OCI-LY7 (cell line): ENCODE results near the gene FBN2. TPM values are rescaled to one million over a fixed set of nuclear protein-coding genes. Genes with fewer than 3 reads are reported as not detected.

Experiments
- BruUV-seq: library from RNA; stranded (reverse); fragments of 400-500 nt; replicated peaks from 2 replicates; lab custom pipeline; 2021; lab: Mats Ljungman, UMichigan
- CTCF ChIA-PET: fragments of 300-600 bp; sonication (Branson Sonifier 250); formaldehyde crosslinking; loops from one replicate; lab custom pipeline; 2022; ENCODE audit warnings: antibody characterized with exemption; ENCODE audit not compliant: unreplicated experiment; lab: Charles Lee
- POLR2A ChIA-PET: fragments of 300-600 bp; sonication (Branson Sonifier 250); formaldehyde crosslinking; loops from one replicate; lab custom pipeline; 2022; ENCODE audit warnings: antibody characterized with exemption; lab: Charles Lee
- DNase-seq: peaks from one replicate; pipeline ENCODE4 v3.0.0-alpha.2; 2015; ENCODE audit warnings: low spot score
- H2AFZ ChIP-seq: fragments of 200-600 bp; sonication (generic), shearing (Covaris generic); 2 replicates; pipeline ENCODE4 v1.6.1; 2014; ENCODE audit warnings: mild to moderate bottlenecking, antibody characterized with exemption, low read length, moderate library complexity
- H3K27ac ChIP-seq: fragments of 200-600 bp; sonication (generic); 2 replicates; pipeline ENCODE4 v1.5.1; 2014; ENCODE audit warnings: mixed run types, low read depth, mild to moderate bottlenecking, moderate library complexity, low read length, inconsistent platforms; ENCODE audit not compliant: poor library complexity, severe bottlenecking
- H3K36me3 ChIP-seq: fragments of 200-600 bp; sonication (generic); 2 replicates; pipeline ENCODE4 v1.6.1; 2014; ENCODE audit warnings: mild to moderate bottlenecking, antibody characterized with exemption, low read length, moderate library complexity, mixed read lengths; ENCODE audit not compliant: insufficient read depth
- H3K4me1 ChIP-seq: fragments of 200-600 bp; sonication (generic); 2 replicates; pipeline ENCODE4 v1.5.1; 2014; ENCODE audit warnings: mild to moderate bottlenecking, low read length; ENCODE audit not compliant: insufficient read depth, poor library complexity, severe bottlenecking
- H3K4me2 ChIP-seq: fragments of 200-600 bp; sonication (generic); 2 replicates; pipeline ENCODE4 v1.6.1; 2014; ENCODE audit warnings: mild to moderate bottlenecking, low read length
- H3K4me3 ChIP-seq: fragments of 200-600 bp; sonication (generic); 2 replicates; pipeline ENCODE4 v1.5.1; 2014; ENCODE audit warnings: mild to moderate bottlenecking, low read depth, low read length; ENCODE audit not compliant: poor library complexity, severe bottlenecking
- H3K79me2 ChIP-seq: fragments of 200-600 bp; sonication (generic); 2 replicates; pipeline ENCODE4 v1.6.1; 2016; ENCODE audit warnings: low read depth, mild to moderate bottlenecking, low read length, moderate library complexity, mixed read lengths; ENCODE audit not compliant: insufficient read depth
- H3K9me2 ChIP-seq: fragments of 200-600 bp; sonication (generic); 2 replicates; pipeline ENCODE4 v1.6.1; 2016; ENCODE audit warnings: mild to moderate bottlenecking, low read length, mixed read lengths; ENCODE audit not compliant: insufficient read depth
- H3K9me3 ChIP-seq: fragments of 200-600 bp; sonication (generic); 2 replicates; pipeline ENCODE4 v1.6.1; 2014; ENCODE audit warnings: mild to moderate bottlenecking, mixed run types, low read length, mixed read lengths
- H4K20me1 ChIP-seq: fragments of 200-600 bp; sonication (generic); 2 replicates; pipeline ENCODE4 v1.6.1; 2014; ENCODE audit warnings: mild to moderate bottlenecking, antibody characterized with exemption, low read length, moderate library complexity, mixed read lengths; ENCODE audit not compliant: insufficient read depth
- CTCF ChIP-seq: fragments of 200-600 bp; sonication (generic); conservative IDR thresholded peaks from 2 replicates; pipeline ENCODE4 v1.5.1; 2014; ENCODE audit warnings: mild to moderate bottlenecking, antibody characterized with exemption, low read length, moderate library complexity, mixed read lengths
- EZH2phosphoT487 ChIP-seq: fragments of 200-600 bp; sonication (generic); IDR thresholded peaks from 2 replicates; pipeline ENCODE4 v1.6.1; 2018; ENCODE audit warnings: low read depth, borderline replicate concordance, mild to moderate bottlenecking, mixed run types, antibody characterized with exemption, low read length, moderate library complexity, mixed read lengths
- intact Hi-C: fragments of 100-400 bp; cut with micrococcal nuclease; formaldehyde crosslinking; loops from one replicate; pipeline ENCODE4 v1.10.0; 2022; ENCODE audit not compliant: unreplicated experiment
- total RNA-seq, 2 experiments: library from RNA; depleted of rRNA in 1 of 2; stranded (reverse); fragments of >200 nt in 1 of 2; shearing (Covaris generic) in 1 of 2; gene quantifications; 2 replicates each; pipeline ENCODE4 v1.2.3, GENCODE V29; 2014 to 2022

The FBN2 gene
- total RNA-seq, 2 experiments from 2014 or later: not detected

DNA sequence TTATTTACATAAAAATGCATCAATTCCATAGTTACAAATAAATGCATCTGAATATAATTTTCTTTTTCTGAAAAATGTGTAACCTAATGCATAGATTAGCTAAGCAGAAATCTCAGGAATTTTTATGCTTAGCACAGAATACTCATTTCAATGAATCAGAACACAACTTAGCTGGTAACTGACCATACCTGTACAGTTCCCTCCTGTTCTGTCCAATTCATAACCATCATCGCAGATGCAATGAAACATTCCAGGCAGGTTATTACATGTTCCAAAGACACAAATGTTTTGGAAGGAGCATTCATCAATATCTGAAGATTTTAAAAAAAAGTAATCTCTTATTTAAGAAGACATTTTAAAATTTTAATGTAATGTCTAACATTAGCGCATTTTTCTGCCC, 219.4 kb downstream of the FBN2 start:
- H3K4me2 ChIP-seq: no peak overlapping the region
- no peak overlapping the region for H3K4me3 ChIP-seq
- POLR2A ChIA-PET: no interaction called here
- no peak overlapping the region for H3K27ac ChIP-seq
- no peaks in the 10 kb centered on the region for H3K9me3 ChIP-seq
- no peak for DNase-seq
- intact Hi-C loops: no loop called here
- no TSS peak for BruUV-seq
- no peak for TF ChIP-seq EZH2phosphoT487
- TF ChIP-seq CTCF: no peak
- no peaks in the 10 kb centered on the region for H3K79me2 ChIP-seq
- H3K36me3 ChIP-seq: no peaks in the 10 kb centered on the region
- no peaks in the 10 kb centered on the region for H4K20me1 ChIP-seq
- CTCF ChIA-PET: no interaction called here
- no peaks in the 10 kb centered on the region for H3K4me1 ChIP-seq
- H3K9me2 ChIP-seq: no peaks in the 10 kb centered on the region
- no peak overlapping the region for H2AFZ ChIP-seq

- Histone ChIP-seq H3K4me2 (no peak overlapping the region), H3K4me1 (no peaks in the 10 kb centered on the region), H4K20me1 (no peaks in the 10 kb centered on the region), H3K4me3 (no peak overlapping the region), H3K36me3 (no peaks in the 10 kb centered on the region), H2AFZ (no peak overlapping the region), H3K9me3 (no peaks in the 10 kb centered on the region), H3K27ac (no peak overlapping the region), H3K9me2 (no peaks in the 10 kb centered on the region), H3K79me2 (no peaks in the 10 kb centered on the region)
- BruUV-seq: no TSS peak
- TF ChIP-seq CTCF (no peak), EZH2phosphoT487 (no peak)
- CTCF ChIA-PET: no interaction called here
- POLR2A ChIA-PET: no interaction called here
- intact Hi-C loops: no loop called here
- DNase-seq: no peak
Observed at GRCh38 chr5:128317481-128317880, 220.6 kb downstream of the FBN2 start.

DNA sequence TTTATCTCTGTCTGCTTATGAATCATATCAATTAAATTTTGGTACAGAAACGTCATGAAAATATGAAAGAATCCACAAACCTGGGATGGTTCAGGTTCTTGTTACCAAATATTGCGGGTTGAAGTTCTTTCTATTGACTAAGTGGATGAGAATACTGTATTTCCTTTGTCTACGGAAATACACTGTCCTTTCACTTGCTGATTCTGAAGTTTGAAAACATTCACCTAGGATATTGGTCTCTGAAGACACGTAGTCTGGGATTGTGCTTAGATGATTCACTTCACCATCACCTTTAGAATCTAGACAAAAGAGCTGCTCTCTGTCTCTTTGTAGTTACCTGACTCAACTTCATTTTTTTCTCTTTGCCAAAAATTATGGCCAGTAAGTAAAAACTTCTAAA, 222.4 kb downstream of the FBN2 start:
- BruUV-seq: no TSS peak
- no peaks in the 10 kb centered on the region for H3K4me1 ChIP-seq
- H3K27ac ChIP-seq: no peak overlapping the region
- TF ChIP-seq CTCF (no peak), EZH2phosphoT487 (no peak)
- H3K79me2 ChIP-seq: no peaks in the 10 kb centered on the region
- no peak for DNase-seq
- H2AFZ ChIP-seq: no peak overlapping the region
- H4K20me1 ChIP-seq: no peaks in the 10 kb centered on the region
- H3K9me2 ChIP-seq: no peaks in the 10 kb centered on the region
- CTCF ChIA-PET: no interaction called here
- no peak overlapping the region for H3K4me2 ChIP-seq
- no peaks in the 10 kb centered on the region for H3K9me3 ChIP-seq
- intact Hi-C loops: no loop called here
- POLR2A ChIA-PET: interaction anchor here (1.1 kb wide), 1 partner anchor 10 kb away, joined by 4 read pairs; no protein-coding TSS in a partner anchor
- H3K36me3 ChIP-seq: no peaks in the 10 kb centered on the region
- no peak overlapping the region for H3K4me3 ChIP-seq
